MM.1S (cell line): ENCODE data around the gene SLC49A4.

Experiments
- EZH2 ChIP-seq: fragments of 300-600 bp; sonication (generic); optimal IDR thresholded peaks from 2 replicates; pipeline ENCODE3; 2017; ENCODE audit warnings: low read depth, mild to moderate bottlenecking, antibody characterized with exemption, low read length, mixed read lengths
- EZH2phosphoT487 ChIP-seq: fragments of 300-600 bp; sonication (generic); IDR thresholded peaks from 2 replicates; pipeline ENCODE4 v1.6.1; 2018; ENCODE audit warnings: antibody characterized with exemption, low read length
- TF ChIP-seq, protein P1 (sequence below): fragments of 300-600 bp; sonication (generic); IDR thresholded peaks from 2 replicates; pipeline ENCODE4 v1.5.1; 2016; ENCODE audit warnings: antibody characterized with exemption, low read length, mixed read lengths

DNA sequence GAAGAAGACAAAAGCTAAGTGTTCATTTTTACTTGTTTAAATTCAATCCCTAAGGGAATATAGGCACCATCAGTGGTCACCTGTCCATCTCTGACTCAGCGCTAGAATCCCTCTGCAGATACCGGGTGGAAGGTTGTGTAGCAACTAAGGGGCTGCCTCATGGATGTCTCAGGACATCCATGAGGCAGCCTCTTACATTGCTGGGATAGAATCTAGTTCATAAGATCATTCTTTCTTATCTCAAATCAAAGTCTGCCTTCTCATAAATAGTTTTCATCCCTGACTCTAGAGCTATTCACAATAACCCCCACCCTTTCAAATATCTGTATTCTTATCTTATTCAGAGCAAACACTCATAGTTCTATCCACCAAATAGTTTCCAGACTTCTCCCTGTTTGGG is 39.4 kb upstream of the SLC49A4 start:
- TF ChIP-seq, protein P1, sequence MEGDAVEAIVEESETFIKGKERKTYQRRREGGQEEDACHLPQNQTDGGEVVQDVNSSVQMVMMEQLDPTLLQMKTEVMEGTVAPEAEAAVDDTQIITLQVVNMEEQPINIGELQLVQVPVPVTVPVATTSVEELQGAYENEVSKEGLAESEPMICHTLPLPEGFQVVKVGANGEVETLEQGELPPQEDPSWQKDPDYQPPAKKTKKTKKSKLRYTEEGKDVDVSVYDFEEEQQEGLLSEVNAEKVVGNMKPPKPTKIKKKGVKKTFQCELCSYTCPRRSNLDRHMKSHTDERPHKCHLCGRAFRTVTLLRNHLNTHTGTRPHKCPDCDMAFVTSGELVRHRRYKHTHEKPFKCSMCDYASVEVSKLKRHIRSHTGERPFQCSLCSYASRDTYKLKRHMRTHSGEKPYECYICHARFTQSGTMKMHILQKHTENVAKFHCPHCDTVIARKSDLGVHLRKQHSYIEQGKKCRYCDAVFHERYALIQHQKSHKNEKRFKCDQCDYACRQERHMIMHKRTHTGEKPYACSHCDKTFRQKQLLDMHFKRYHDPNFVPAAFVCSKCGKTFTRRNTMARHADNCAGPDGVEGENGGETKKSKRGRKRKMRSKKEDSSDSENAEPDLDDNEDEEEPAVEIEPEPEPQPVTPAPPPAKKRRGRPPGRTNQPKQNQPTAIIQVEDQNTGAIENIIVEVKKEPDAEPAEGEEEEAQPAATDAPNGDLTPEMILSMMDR = no peak
- no peak for TF ChIP-seq EZH2phosphoT487
- TF ChIP-seq EZH2 = no peak
